ENCODE results near the gene PDE6C. TPM values are rescaled to one million over a fixed set of nuclear protein-coding genes. Genes with fewer than 3 reads are reported as not detected.

Gene PDE6C
- polyA plus RNA-seq, 1 of the 3 experiments (the other 2 are of a cell fraction), result not detected

GRCh38 chr10:93613126-93613525 lies 789 bp downstream of the PDE6C start:
- ChIA-PET CTCF (no interaction called here), POLR2A (no interaction called here)
- Histone ChIP-seq H3K4me1 (ENCODE audit: control insufficient read depth in 1 of 2, insufficient read depth in 2 of 2, low read depth in 1 of 2, low read length in 1 of 2) (no peaks in the 10 kb centered on the region), H3K4me3 (ENCODE audit: low read depth in 2 of 2, low read length in 1 of 2) (no peak overlapping the region), H3K9me3 (no peaks in the 10 kb centered on the region), H2AFZ (ENCODE audit: low read depth) (no peak overlapping the region), H3K36me3 (replicated peaks in 1 of 2; ENCODE audit: control insufficient read depth in 1 of 2, insufficient read depth in 2 of 2, low read length in 1 of 2) (no peaks in the 10 kb centered on the region), H3K9me2 (no peaks in the 10 kb centered on the region), H3K9ac (no peak overlapping the region), H4K20me1 (ENCODE audit: insufficient read depth) (no peaks in the 10 kb centered on the region), H3K79me2 (ENCODE audit: insufficient read depth) (no peaks in the 10 kb centered on the region), H3K27ac (ENCODE audit: low read depth in 2 of 2, low read length in 1 of 2) (no peak overlapping the region), H3F3A (replicated peaks; ENCODE audit: insufficient read depth) (no peaks in the 10 kb centered on the region), H3K4me2 (no peak overlapping the region), H3K27me3 (ENCODE audit: insufficient read depth) (peaks cover 12% of the 10 kb centered on the region; the same call in 1 of the 2 replicates)
- 34% methylated on average over 3 of the region's 3 CpGs for WGBS (ENCODE audit: low lambda C conversion rate)
- DNase-seq, result no peak
- TF ChIP-seq CTCF (IDR thresholded peaks at IDR 0.05) (no peak), TCF12 (IDR thresholded peaks at IDR 0.05) (no peak)

GRCh38 chr10:93614101-93614825 lies 1.9 kb downstream of the PDE6C start:
- no peak overlapping the region for H3K27ac ChIP-seq (ENCODE audit: low read depth in 2 of 2, low read length in 1 of 2)
- POLR2A ChIA-PET, result no interaction called here

More at GRCh38 chr10:93614101-93614825, 1.9 kb downstream of the PDE6C start:
- Histone ChIP-seq H3K36me3 (replicated peaks in 1 of 2; ENCODE audit: control insufficient read depth in 1 of 2, insufficient read depth in 2 of 2, low read length in 1 of 2) (no peaks in the 10 kb centered on the region), H3K9me2 (no peaks in the 10 kb centered on the region), H3K9me3 (no peaks in the 10 kb centered on the region), H3K4me1 (ENCODE audit: control insufficient read depth in 1 of 2, insufficient read depth in 2 of 2, low read depth in 1 of 2, low read length in 1 of 2) (no peaks in the 10 kb centered on the region), H3K9ac (no peak overlapping the region), H3K27me3 (ENCODE audit: insufficient read depth) (peaks cover 12% of the 10 kb centered on the region; the same call in 1 of the 2 replicates), H3K4me2 (no peak overlapping the region), H2AFZ (ENCODE audit: low read depth) (no peak overlapping the region), H3K4me3 (ENCODE audit: low read depth in 2 of 2, low read length in 1 of 2) (no peak overlapping the region; a peak in 1 of 4 replicates), H4K20me1 (ENCODE audit: insufficient read depth) (no peaks in the 10 kb centered on the region), H3F3A (replicated peaks; ENCODE audit: insufficient read depth) (no peaks in the 10 kb centered on the region), H3K79me2 (ENCODE audit: insufficient read depth) (no peaks in the 10 kb centered on the region)
- CTCF ChIA-PET, result interaction anchor here (0.8 kb wide), 1 partner anchor 202 kb away, joined by 3 read pairs; no protein-coding TSS in a partner anchor
- no peak for DNase-seq
- WGBS (ENCODE audit: low lambda C conversion rate), result 56% methylated on average over 7 of the region's 7 CpGs
- TF ChIP-seq ZBTB33 (IDR thresholded peaks at IDR 0.05; ENCODE audit: borderline replicate concordance, low read depth), result no peak
- TF ChIP-seq RXRA (IDR thresholded peaks at IDR 0.05; ENCODE audit: borderline replicate concordance, low read depth), result no peak
- no peak for TF ChIP-seq MEF2A (IDR thresholded peaks at IDR 0.05; ENCODE audit: borderline replicate concordance, low read depth)
- no peak for TF ChIP-seq FOXJ3 (CRISPR knock-in tag; IDR thresholded peaks at IDR 0.05)
- no peak for TF ChIP-seq NRF1 (IDR thresholded peaks at IDR 0.05; ENCODE audit: low read depth, low read length)
- TF ChIP-seq USF1 (IDR thresholded peaks at IDR 0.05; ENCODE audit: borderline replicate concordance, low read depth), result no peak
- TF ChIP-seq EZH2phosphoT487 (IDR thresholded peaks at IDR 0.05; ENCODE audit: borderline replicate concordance, low read depth), result no peak
- TF ChIP-seq NFIC (IDR thresholded peaks at IDR 0.05; ENCODE audit: borderline replicate concordance), result no peak
- TF ChIP-seq RAD21 (IDR thresholded peaks at IDR 0.05; ENCODE audit: low read length), result no peak
- no peak for TF ChIP-seq SIN3A (IDR thresholded peaks at IDR 0.05; ENCODE audit: borderline replicate concordance, low read depth, low read length)
- no peak for TF ChIP-seq FOXM1 (IDR thresholded peaks at IDR 0.05; ENCODE audit: low read depth)

Measured in SK-N-SH (cell line).